ENCODE data around the gene SP6. TPM values are rescaled to one million over a fixed set of nuclear protein-coding genes. Genes with fewer than 3 reads are reported as not detected.
A peak's percentile ranks its signal among the peaks of the same experiment; 100 is the strongest.

The SP6 gene
- total RNA-seq, 2 donors from 2014 or later, result 0.20 to 0.21 TPM

DNA sequence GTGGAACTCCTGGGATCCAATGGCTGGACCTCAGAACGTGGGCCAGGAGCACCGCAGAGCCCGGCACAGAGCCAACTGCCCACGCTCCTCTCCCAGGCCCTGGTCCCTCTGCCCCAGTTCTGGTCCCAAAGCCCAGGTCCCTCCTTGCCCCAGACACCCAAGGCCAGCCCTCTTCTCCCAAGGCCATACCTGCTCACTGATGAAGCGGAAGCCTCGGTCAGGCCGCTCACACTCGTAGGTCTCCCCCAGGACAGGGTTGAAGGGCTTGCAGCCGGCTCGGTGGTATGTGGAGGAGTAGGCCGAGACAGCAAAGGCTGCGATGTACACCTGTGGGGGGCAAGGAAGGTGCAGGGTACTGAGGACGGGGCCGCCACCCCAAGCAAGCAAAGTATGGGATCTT, 37.9 kb downstream of the SP6 start:
- no peak for ATAC-seq
- Mint-ChIP-seq H3K27me3 (no peaks in the 10 kb centered on the region), H3K4me3 (peak overlapping the region; percentile 66), H3K27ac (peak overlapping the region; percentile 87), H3K36me3 (ENCODE audit: low read depth) (peaks cover 25% of the 10 kb centered on the region), H3K4me1 (peaks cover 17% of the 10 kb centered on the region)
- no peaks in the 10 kb centered on the region for H3K9me3 ChIP-seq (ENCODE audit: control insufficient read depth, low read length, poor library complexity, severe bottlenecking)
- no peak for DNase-seq

DNA sequence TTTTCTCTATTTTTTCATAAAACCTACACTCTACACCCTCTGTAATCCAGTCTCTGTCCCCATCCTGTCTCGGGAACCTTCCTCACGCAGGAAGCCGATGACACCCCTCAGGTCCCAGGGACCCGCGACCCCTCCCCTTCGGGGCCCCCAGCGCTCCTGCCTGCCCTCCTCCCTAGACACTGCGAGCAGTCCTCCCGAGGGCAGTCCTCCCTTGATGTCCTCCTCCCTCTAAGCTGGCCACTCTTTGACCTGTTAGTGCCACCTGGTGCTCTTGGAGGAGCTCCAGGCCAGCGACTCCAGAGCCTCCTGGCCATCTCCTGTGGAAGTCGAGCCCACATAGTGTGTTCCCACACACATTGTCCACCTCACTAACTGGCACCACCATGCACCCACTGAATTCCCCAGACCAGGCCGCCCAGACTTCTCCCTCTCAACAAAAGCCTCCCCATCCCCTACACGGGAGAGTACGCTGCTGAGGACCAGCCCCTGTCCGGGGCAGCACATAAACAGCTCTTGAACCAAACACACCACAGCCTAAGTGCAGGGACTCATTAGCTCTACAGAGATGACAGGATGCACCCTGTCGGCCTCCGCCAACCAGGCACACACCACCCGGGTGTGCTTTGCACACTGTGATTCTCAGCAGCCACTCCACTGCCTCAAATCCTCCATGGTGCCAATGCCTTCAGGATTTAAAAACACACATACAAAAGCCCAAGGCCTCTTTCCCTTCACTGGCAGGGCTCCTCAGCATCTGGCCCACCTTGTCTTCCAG, 38.6 kb downstream of the SP6 start:
- Mint-ChIP-seq H3K27ac (peak overlapping the region; percentile 87), H3K4me3 (peak overlapping the region; percentile 66), H3K36me3 (ENCODE audit: low read depth) (peaks cover 26% of the 10 kb centered on the region), H3K27me3 (no peaks in the 10 kb centered on the region), H3K4me1 (peaks cover 17% of the 10 kb centered on the region)
- ATAC-seq, result no peak
- H3K9me3 ChIP-seq (ENCODE audit: control insufficient read depth, low read length, poor library complexity, severe bottlenecking), result no peaks in the 10 kb centered on the region
- DNase-seq, result no peak

DNA sequence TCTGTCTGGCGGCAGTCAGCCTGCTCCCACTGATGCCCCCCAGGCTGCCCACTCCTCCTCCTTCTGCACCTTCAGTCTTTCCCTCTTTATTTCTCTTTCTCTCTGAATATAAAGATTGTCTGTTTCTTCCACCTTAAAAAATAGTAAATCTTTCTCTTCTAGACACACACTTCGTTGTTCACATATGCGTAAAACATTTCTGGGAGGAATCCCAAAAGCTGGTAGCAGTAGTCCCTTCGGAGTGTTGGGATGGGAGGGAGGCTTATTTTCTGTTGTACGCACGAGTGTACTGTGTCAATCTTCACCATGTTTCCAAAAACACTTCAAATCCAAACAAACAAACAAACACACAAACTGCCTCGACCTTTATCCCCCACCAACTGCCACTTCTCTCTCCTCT, 39.3 kb downstream of the SP6 start:
- DNase-seq, result no peak
- peak overlapping the region; percentile 87 for H3K27ac Mint-ChIP-seq
- no peak for ATAC-seq
- peaks cover 26% of the 10 kb centered on the region for H3K36me3 Mint-ChIP-seq (ENCODE audit: low read depth)
- H3K27me3 Mint-ChIP-seq, result no peaks in the 10 kb centered on the region
- peaks cover 17% of the 10 kb centered on the region for H3K4me1 Mint-ChIP-seq
- no peak overlapping the region for H3K4me3 Mint-ChIP-seq
- H3K9me3 ChIP-seq (ENCODE audit: control insufficient read depth, low read length, poor library complexity, severe bottlenecking), result no peaks in the 10 kb centered on the region

DNA sequence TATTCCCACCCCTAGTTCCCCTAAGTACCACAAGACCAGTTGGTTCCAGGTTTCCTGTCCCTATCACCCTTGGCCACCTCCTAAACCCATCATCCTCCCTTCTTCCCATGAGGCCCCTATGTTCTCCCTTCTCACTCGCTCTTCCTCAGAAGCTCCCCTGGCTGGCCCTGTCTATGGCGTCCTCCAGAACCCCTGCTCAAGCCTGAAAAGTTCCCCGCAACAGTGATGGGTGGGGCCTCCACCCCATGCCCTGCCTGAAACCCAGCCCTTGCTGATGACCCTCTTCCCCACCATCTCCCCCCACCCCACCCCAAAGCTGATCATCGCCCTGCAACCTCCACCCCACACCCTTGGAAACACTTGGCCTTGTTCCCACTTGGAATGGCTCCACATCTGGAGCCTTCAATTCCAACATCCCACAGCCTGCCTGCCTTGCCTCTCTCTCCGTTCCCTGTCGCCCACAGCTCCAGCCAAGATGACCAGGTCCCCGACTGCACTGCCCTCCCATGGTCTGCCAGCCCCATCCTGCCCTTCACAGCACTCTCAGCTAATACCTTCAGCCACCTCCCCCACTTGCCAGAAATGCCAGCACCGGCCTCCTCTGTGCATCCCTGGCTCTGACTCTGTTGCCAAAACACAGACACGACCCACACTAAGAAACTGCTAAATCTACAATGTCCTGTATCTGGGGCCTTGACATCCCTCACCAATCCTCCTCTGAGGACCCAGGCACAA, 39.9 kb downstream of the SP6 start:
- Mint-ChIP-seq H3K4me3 (no peak overlapping the region), H3K36me3 (ENCODE audit: low read depth) (peaks cover 26% of the 10 kb centered on the region), H3K27me3 (no peaks in the 10 kb centered on the region), H3K4me1 (peaks cover 17% of the 10 kb centered on the region), H3K27ac (peak overlapping the region; percentile 87)
- DNase-seq (no peak), ATAC-seq (no peak)
- H3K9me3 ChIP-seq (ENCODE audit: control insufficient read depth, low read length, poor library complexity, severe bottlenecking), result no peaks in the 10 kb centered on the region

GRCh38 chr17:47810200-47810821, 40.7 kb downstream of the SP6 start:
- Mint-ChIP-seq H3K27me3 (no peaks in the 10 kb centered on the region), H3K36me3 (ENCODE audit: low read depth) (peaks cover 26% of the 10 kb centered on the region), H3K4me1 (peaks cover 16% of the 10 kb centered on the region), H3K4me3 (no peak overlapping the region), H3K27ac (peak overlapping the region; percentile 37)
- DNase-seq (no peak), ATAC-seq (peak; percentile 39)
- no peaks in the 10 kb centered on the region for H3K9me3 ChIP-seq (ENCODE audit: control insufficient read depth, low read length, poor library complexity, severe bottlenecking)

- H3K27ac Mint-ChIP-seq, result no peak overlapping the region
- no peaks in the 10 kb centered on the region for H3K27me3 Mint-ChIP-seq
- peaks cover 26% of the 10 kb centered on the region for H3K36me3 Mint-ChIP-seq (ENCODE audit: low read depth)
- no peak overlapping the region for H3K4me3 Mint-ChIP-seq
- H3K9me3 ChIP-seq (ENCODE audit: control insufficient read depth, low read length, poor library complexity, severe bottlenecking), result no peaks in the 10 kb centered on the region
- H3K4me1 Mint-ChIP-seq, result peaks cover 16% of the 10 kb centered on the region
- DNase-seq (no peak), ATAC-seq (no peak)
Observed at GRCh38 chr17:47808830-47809480, 42.0 kb downstream of the SP6 start.

- no peak for DNase-seq
- Mint-ChIP-seq H3K4me1 (peaks cover 16% of the 10 kb centered on the region), H3K4me3 (no peak overlapping the region), H3K36me3 (ENCODE audit: low read depth) (peaks cover 26% of the 10 kb centered on the region), H3K27me3 (no peaks in the 10 kb centered on the region), H3K27ac (no peak overlapping the region)
- no peaks in the 10 kb centered on the region for H3K9me3 ChIP-seq (ENCODE audit: control insufficient read depth, low read length, poor library complexity, severe bottlenecking)
- no peak for ATAC-seq
Observed at GRCh38 chr17:47808036-47808829, 42.7 kb downstream of the SP6 start.

DNA sequence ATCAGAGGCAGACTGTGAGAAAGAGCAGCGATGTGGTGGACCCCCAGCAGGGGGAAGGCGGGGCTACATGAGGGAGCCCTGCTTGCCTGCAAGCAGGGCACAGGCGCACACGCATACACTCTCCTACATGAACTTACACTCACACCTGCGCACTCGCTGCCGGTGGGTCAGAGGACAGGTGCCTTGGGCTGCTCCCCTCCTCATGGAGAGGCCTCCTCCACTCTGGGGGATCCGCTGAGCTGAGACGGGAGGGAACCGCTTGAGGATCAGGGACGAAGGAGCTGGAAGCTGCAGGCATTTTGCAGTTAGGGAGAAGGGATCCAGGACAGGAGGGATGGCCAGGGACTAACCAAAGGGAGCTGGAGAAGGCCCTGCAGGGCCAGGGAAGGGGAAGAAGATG, 43.5 kb downstream of the SP6 start:
- peaks cover 13% of the 10 kb centered on the region for H3K4me1 Mint-ChIP-seq
- DNase-seq (no peak), ATAC-seq (no peak)
- H3K36me3 Mint-ChIP-seq (ENCODE audit: low read depth), result peaks cover 21% of the 10 kb centered on the region
- H3K27ac Mint-ChIP-seq, result peak overlapping the region; percentile 87
- no peak overlapping the region for H3K4me3 Mint-ChIP-seq
- no peaks in the 10 kb centered on the region for H3K9me3 ChIP-seq (ENCODE audit: control insufficient read depth, low read length, poor library complexity, severe bottlenecking)
- no peaks in the 10 kb centered on the region for H3K27me3 Mint-ChIP-seq

DNA sequence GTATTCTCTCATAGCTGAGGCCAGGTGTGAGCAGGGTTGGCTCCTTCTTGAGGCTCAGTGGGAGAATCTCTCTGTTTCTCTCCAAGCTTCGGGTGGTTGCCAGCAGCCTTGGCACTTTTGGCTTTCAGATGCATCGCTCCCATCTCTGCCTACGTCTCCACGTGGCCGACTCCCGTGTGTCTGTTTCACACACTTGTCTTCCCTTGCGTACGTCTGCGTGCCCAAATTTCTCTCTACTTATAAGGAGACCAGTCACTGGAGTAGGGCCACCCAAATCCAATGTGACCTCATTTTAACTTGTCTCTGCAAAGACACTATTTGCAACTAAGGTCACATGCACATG, 44.1 kb downstream of the SP6 start:
- H3K9me3 ChIP-seq (ENCODE audit: control insufficient read depth, low read length, poor library complexity, severe bottlenecking), result no peaks in the 10 kb centered on the region
- Mint-ChIP-seq H3K36me3 (ENCODE audit: low read depth) (peaks cover 18% of the 10 kb centered on the region), H3K4me1 (peaks cover 11% of the 10 kb centered on the region), H3K4me3 (no peak overlapping the region), H3K27me3 (no peaks in the 10 kb centered on the region), H3K27ac (peak overlapping the region; percentile 87)
- ATAC-seq (no peak), DNase-seq (no peak)

DNA sequence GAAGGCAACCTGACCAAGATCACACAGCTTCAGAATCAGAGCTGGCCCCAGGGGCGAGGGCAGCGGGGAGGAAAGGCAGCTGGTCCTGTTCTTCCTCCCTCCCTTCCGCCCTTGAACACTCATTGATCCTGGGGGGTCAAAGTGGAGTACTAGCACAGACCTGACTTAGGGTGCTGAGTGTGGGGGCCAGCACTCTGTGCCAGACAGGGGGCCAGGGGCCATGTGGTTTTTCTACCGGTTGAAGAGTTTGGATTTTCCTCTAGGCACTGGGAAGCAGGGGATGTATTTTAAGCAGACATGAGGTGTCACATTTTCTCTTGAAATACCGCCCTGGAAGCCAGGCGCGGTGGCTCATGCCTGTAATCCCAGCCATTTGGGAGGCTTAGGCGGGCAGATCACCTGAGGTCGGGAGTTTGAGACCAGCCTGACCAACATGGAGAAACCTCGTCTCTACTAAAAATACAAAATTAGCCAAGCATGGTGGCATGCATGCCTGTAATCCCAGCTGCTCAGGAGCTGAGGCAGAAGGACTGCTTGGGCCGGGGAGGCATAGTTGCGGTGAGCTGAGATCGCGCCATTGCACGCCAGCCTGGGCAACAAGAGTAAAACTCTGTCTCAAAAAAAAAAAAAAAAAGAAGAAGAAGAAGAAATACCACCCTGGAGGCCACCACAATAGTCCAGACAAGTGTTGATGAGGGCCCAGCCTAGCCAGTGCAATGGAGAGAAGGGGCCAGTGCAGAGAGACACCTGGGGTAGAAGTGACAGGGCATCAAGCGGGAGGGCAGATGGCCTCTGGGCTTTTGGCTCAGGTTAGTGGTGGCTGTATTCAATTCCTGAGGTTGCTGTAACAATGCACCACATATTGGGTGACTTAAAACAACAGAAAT, 44.7 kb downstream of the SP6 start:
- no peak overlapping the region for H3K4me3 Mint-ChIP-seq
- no peaks in the 10 kb centered on the region for H3K27me3 Mint-ChIP-seq
- H3K36me3 Mint-ChIP-seq (ENCODE audit: low read depth), result peaks cover 11% of the 10 kb centered on the region
- no peak for ATAC-seq
- no peak for DNase-seq
- peak overlapping the region; percentile 87 for H3K27ac Mint-ChIP-seq
- H3K4me1 Mint-ChIP-seq, result peaks cover 5% of the 10 kb centered on the region
- no peaks in the 10 kb centered on the region for H3K9me3 ChIP-seq (ENCODE audit: control insufficient read depth, low read length, poor library complexity, severe bottlenecking)

- no peak for ATAC-seq
Observed at GRCh38 chr17:47804461-47804860, 46.5 kb downstream of the SP6 start.

GRCh38 chr17:47803751-47804150, 47.2 kb downstream of the SP6 start:
- peaks cover 7% of the 10 kb centered on the region for H3K36me3 Mint-ChIP-seq (ENCODE audit: low read depth)
- H3K9me3 ChIP-seq (ENCODE audit: control insufficient read depth, low read length, poor library complexity, severe bottlenecking), result no peaks in the 10 kb centered on the region

More at GRCh38 chr17:47804461-47804860, 46.5 kb downstream of the SP6 start:
- H3K27ac Mint-ChIP-seq, result no peak overlapping the region
- H3K36me3 Mint-ChIP-seq (ENCODE audit: low read depth), result peaks cover 7% of the 10 kb centered on the region
- no peak overlapping the region for H3K4me3 Mint-ChIP-seq
- DNase-seq, result no peak
- no peaks in the 10 kb centered on the region for H3K27me3 Mint-ChIP-seq
- H3K4me1 Mint-ChIP-seq, result peaks cover 2% of the 10 kb centered on the region
- no peaks in the 10 kb centered on the region for H3K9me3 ChIP-seq (ENCODE audit: control insufficient read depth, low read length, poor library complexity, severe bottlenecking)

More at GRCh38 chr17:47803751-47804150, 47.2 kb downstream of the SP6 start:
- Mint-ChIP-seq H3K27ac (no peak overlapping the region), H3K4me3 (no peak overlapping the region), H3K4me1 (peaks cover 2% of the 10 kb centered on the region), H3K27me3 (peaks cover under 1% of the 10 kb centered on the region)
- ATAC-seq (no peak), DNase-seq (no peak)

Data from T-helper 17 cell (primary cell).